GM19099 (cell line): Measurements from ENCODE around the gene HERC6.

Source experiments
- POLR2A ChIP-seq: IDR thresholded peaks from 3 replicates; pipeline ENCODE4 v1.6.1; 2011; ENCODE audit warnings: low read depth; ENCODE audit not compliant: insufficient read length; ENCODE audit errors: extremely low read depth

HERC6 gene

DNA sequence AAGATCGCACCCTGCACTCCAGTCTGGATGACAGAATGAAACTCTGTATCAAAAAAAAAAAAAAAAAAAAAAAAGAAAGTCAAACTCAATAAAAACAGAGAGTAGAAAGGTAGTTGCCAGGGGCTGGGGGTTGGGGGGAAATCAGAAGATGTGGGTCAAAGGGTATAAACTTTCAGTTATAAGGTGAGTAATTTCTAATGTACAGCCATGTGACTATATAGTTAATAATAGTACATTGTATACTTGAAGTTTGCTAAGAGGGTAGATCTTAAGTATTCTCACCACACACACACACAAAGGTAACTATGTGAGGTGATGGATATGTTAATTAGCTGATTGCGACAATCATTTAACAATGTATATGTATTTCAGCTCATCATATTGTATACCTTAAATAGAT lies 11.5 kb downstream of the HERC6 start:
- TF ChIP-seq POLR2A: no peak

DNA sequence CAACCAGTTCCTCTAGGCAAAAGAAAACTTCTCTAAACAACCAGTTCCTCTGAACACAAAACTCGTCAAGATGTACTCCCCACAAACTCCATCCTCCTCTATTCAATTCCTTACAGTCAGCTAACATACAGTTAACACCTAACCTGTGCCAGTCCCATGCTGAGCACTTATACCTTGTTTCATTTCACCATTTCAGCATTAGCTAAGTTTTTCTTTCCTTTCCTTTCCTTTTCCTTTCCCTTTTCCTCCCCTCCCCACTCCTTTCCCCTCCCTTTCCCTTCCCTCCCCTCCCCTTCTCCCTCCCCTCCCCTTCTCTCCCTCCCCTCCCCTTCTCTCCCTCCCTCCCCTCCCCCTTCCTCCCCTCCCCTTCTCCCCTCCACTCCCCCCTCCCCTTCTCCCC lies 13.1 kb downstream of the HERC6 start:
- TF ChIP-seq POLR2A: no peak

DNA sequence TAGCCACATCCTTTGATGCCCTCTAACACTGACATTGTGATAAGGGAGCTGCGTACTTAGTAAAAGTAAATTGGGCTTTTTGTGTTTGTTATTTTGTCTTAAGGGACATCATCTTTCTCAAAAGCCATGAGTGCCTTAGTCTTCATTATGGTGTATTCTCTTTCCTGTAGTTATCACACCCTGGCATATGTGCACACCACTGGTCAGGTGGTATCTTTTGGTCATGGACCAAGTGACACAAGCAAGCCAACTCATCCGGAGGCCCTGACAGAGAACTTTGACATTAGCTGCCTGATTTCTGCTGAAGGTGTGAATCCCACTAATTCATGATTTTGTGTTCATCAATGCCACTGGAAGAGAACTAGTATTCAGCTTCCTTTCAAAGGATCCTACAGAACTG lies 18.0 kb downstream of the HERC6 start:
- no peak for TF ChIP-seq POLR2A

DNA sequence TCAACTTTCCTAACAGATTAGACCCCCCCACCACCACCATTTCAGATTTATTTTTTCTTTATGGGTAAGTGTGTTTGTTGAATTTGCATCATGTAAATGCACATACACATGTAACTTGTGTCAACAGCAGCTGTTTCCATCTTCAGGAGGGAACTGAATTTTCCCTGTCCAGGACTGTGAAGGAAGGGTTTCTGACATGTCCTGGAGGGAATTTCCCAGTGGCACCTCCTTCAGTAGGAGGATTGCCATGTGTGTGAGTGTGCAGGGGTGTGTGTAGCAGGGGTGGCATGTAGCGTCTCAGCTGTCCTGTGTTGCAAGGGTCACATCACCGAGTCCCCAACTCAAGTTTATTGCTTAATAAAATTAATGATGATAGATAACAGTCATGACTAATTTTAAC lies 19.7 kb downstream of the HERC6 start:
- TF ChIP-seq POLR2A: no peak

DNA sequence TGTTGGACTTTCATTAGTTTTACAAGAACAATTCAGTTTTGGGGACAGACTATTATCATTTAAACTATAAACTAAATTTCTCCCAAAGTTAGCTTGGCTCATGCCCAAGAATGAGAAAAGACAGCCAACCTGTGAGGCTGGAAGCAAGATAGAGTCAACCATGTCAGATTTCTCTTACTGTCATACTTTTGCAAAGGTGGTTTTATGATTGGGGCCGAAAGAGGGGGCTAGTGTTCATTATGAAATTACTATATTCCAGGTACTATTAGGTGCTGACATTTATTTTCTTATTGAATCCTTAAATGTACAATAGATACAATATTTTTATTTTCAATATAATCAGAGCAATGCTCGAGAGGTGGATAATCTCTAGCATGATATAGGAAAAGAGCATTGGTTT lies 30.6 kb downstream of the HERC6 start:
- no peak for TF ChIP-seq POLR2A

DNA sequence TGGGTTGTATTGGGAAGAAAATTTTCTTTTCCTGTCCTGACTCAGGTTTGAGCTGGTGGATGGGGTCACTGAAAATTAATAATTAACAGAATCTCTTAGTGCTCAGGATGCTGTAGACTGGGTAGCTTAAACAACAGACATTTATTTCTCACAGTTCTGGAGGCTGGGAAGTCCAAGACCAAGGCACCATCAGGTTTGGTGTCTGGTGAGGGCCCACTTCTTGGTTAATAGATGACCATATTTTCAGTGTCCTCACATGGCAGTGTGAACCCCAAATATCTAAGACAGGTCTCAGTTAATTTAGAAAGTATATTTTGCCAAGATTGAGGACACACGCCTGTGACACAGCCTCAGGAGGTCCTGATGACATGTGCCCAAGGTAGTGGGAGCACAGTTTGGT lies 31.1 kb downstream of the HERC6 start:
- TF ChIP-seq POLR2A: no peak

DNA sequence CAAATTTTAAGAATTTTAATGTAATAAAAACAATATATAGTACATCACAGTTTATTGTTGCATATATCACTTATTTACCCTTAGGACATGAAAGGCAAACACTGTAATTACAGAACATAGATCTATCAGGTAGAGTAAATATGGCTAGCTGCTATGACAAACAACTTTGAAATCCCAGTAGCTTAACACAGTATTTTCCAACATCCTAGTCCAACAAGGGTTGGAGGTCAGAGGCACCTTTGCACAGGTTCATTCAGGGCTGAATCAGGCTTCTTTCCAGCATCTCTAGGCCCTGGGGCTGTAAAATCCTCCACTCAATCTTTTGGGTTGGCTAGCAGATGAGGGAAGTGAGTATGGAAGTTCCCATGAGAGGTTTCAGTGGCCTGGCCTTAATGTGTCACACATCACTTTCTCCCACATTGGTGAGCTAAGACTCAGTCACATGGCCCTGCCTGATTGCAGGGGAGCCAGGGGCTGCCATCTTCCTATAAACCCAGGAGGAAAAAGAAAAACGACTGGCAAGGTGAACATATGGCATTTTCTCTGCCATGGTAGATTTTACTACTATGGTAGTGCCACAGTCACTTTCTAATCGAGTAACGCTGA lies 32.9 kb downstream of the HERC6 start:
- TF ChIP-seq POLR2A: no peak

DNA sequence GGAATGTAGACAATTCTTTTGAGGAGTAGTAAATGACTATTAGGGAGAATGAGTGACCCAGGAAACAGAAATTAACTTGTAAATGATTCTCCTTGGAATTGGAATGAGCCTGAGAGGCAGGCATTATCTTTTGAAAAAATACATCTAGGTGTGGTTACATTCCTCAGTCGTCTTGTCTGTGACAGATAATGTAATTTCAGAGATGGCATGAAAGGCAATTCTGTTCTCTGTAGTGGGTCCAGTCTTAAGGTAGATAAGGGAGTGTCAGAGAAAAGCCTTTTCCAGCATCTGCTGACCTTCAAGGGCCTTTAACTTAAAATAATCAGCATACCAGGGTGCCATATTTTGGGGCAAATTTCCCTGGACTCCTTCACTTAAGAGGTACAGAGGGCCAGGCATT lies 35.1 kb downstream of the HERC6 start:
- no peak for TF ChIP-seq POLR2A

DNA sequence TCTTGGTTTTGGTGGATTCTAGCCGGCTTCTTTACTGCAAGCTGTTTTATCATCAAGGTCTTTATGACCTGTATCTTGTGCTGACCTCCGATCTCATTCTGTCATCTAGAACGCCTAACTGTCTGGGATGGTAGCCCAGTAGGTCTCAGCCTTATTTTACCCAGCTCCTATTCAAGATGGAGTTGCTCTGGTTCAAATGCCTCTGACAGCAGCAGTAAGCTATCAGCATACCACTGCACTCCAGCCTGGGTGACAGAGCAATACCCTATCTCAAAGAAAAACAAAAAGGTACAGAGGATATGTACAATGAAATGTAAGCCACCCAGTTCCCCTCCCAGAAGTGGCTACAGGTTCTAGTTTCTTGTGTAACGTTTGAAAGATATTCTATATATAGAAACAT lies 36.1 kb downstream of the HERC6 start:
- no peak for TF ChIP-seq POLR2A

DNA sequence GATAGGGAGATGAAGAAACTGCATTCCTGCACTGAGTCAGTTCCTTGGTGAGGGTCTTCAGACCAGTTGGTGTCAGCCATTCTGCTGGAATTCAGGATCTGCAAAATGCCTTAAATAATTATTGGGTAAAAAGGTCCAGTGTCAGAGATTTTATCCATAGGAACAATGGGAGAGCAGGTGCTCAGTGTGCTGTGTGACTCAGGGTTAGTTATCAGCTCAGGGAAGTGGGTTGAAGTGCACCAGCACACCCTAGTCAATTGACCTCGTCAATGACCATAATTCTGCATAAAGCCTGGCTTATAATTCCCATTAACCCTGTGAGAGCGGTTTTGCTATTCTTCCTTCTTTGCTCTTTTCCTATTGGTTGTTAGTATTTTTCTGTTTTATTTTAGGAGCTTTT lies 37.3 kb downstream of the HERC6 start:
- TF ChIP-seq POLR2A: no peak

DNA sequence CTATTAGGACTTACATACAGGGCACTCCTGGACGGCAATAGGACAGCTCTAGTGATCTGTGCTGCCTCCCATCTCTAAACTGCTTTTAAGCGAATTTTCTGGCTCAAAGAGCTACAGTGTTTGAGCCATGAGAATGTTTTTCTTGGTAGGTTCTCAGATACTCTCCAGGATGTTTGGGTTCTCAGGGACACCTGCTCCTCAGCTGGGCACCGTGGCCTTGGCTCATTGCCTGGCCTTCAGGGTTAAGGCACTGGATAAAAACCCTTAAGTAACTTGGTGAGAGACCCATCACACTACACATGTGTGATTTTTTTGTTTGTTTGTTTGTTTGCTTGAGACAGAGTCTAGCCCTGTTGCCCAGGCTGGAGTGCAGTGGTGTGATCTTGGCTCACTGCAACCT lies 39.8 kb downstream of the HERC6 start:
- no peak for TF ChIP-seq POLR2A

DNA sequence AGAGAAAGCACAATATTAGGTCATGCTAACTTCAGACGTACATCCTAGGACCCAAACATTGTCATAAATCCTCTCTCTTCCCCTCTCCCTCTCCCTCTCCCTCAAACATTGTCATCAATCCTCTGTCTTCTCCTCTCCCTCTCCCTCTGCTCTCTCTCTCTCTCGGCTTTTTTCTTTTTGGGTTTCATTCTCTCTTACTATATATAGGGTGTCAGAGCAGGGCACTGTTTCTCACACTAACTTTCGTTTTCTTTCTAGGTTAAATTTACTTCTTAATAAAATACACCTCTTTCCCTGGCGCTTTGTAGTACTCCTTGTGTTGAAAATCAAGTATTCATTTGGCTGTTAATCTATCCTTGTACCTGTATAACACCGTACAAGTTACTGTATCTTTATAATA lies 41.2 kb downstream of the HERC6 start:
- TF ChIP-seq POLR2A: no peak

DNA sequence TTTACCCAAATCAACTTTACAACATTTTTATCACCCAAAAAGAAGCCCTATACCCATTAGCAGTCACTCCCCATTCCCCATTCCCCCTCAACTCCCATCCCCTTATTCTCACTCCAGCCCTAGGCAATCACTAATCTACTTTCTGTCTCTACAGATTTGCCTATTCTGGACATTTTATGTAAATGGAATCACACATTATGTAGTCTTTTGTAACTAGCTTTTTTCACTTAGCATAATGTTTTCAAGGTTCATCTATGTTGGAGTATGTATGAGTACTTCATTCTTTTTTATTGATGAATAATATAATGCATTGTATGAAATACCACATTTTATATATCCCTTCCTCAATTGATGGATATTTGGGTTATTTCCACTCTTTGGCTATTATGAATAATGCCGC lies 42.2 kb downstream of the HERC6 start:
- TF ChIP-seq POLR2A: no peak

DNA sequence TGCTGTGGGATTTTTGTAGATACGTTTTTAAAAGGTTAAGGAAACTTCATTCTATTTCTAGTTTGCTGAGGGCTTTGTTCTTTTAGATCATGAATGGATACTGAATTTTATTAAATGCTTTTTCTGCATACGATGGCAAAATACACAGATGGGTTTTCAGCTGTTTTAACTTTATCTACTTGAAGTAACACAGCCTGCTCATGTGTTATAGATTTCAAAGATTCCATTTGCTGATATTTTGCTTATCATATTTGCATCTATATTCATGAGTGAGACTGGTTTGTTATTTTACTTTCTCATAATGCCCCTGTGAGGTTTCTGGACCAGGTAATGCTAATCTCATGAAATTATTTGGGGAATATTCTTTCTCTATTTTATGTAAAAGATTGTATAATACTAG lies 43.8 kb downstream of the HERC6 start:
- no peak for TF ChIP-seq POLR2A

DNA sequence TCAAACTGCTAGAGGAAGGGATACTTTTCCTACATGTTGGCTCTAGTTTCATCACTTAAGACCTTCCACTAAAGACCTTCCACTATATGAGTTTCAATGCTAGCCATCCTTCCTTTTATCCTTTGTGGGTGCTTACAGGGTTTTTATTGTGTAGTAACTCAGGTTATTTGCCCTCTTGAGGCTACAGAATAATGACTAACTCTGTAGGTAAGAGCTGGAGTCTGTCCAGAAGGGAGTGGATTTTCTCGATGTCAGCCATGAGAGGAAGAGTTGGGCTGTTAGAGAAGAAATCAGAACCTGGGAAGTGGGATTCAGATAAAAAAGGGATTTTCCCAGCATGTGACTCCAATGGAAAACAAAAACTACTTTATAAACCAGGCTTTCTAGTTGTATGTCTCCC lies 50.7 kb downstream of the HERC6 start:
- TF ChIP-seq POLR2A: no peak

DNA sequence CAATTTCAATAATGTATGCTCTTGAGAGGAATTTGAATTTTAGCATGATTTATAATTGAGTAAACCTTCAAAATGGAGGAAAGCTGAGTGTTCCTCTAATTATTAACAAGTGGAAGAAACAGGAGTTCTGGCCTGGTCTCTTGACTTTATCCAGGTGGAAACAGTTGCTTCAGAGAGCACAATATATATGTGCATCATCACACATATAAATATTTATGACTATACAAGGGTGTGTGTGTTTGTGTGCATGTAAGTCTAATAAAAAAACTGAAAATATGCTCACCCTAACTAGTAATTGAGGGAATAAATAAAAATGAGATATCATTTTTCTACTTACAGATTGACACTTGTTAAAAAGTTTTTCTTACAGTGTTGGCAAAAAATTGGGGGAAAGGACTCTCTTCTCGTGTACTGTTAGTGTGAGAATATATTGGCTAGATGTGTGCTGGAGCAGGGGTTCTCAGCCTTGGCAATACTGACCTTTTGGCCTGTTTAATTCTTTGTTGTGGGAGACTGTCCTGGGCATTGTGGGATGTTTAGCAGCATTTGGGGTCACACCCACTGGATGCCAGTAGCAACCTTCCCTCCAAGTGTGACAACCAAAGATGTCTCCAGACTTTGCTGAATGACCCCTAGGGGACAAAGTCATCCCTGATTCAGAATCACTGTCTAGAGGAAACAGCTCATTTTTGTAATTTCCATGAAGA lies 57.5 kb downstream of the HERC6 start:
- no peak for TF ChIP-seq POLR2A

DNA sequence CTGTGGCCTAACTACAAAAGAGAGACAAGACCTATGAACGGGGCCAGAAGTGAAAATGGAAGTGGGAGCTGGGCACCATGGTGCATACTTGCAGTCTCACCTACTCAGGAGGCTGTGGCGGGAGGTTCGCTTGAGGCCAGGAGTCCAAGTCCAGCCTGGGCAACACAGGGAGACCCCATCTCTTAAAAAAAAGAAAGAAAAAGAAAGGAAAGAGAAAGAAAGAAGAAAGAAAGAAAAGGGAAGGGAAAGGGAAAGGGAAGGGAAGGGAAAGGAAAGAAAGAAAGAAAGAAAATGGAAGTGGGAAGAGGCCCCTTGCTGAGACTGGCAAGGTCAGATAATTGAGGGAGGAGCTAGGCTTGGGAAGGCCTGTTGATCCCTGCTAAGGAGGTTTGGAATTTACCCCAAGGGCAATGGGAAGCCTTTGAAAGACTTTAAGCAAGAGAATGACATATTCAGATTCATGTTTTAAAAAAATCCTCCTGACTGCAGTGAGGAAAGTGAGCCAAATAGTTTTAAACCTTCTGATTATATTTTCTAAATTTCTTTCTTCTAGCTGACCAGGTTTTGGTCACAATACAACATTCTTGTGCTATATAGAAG lies 60.6 kb downstream of the HERC6 start:
- no peak for TF ChIP-seq POLR2A

DNA sequence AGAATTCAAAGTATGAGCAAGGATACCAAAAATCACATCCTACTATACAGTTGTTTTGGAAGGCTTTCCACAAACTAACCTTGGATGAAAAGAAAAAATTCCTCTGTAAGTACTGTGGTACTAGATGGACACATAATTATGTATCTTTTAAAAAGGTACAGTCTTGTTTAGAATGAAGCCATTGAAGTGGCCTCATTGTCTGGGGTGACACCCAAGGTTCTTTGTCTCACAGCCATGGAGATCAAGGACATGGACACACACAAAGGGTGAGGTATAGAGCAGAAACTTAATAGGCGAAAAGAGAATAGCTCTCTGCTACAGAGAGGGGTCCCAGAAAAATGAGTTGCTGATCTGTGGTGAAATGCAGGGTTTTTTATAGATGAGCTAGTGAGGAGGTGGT lies 61.5 kb downstream of the HERC6 start:
- no peak for TF ChIP-seq POLR2A

DNA sequence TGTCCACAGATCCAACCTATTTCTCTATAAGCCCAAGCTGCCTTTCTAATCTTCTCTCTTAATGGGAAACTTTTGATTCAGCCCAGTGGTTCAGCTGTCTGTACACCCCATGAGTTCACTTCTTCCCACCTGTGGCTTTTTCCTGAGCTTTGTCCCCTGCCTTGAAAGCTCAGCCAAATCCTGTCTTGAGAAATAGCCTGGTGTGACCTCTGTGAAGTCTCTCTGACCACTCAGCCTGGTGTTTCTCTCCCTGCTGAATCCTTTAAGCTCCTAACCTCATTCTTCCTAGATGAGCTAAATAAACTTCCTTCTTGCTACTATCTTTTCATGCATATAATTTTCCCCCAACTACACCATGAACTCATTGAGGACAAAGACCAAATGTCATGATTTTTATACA lies 63.0 kb downstream of the HERC6 start:
- TF ChIP-seq POLR2A: no peak
